HEK293 (cell line): ENCODE results near the gene BORCS6.

Experiments
- BCL6B ChIP-seq: fragments of 450-650 bp; formaldehyde crosslinking; IDR thresholded peaks from 2 replicates; pipeline ENCODE4 v1.5.1; 2017; ENCODE audit warnings: missing biosample characterization, missing genetic modification characterization
- CTCF ChIP-seq: fragments of 450-650 bp; formaldehyde crosslinking; IDR thresholded peaks from 2 replicates; pipeline ENCODE4 v1.5.1; 2016; ENCODE audit warnings: missing biosample characterization, missing genetic modification characterization
- FEZF1 ChIP-seq: fragments of 450-650 bp; formaldehyde crosslinking; IDR thresholded peaks from 2 replicates; pipeline ENCODE4 v1.5.1; 2016; ENCODE audit warnings: missing biosample characterization, missing genetic modification characterization
- GLI4 ChIP-seq: fragments of 450-650 bp; formaldehyde crosslinking; IDR thresholded peaks from 2 replicates; pipeline ENCODE4 v1.5.1; 2016; ENCODE audit warnings: missing biosample characterization, missing genetic modification characterization
- GLIS2 ChIP-seq: fragments of 450-650 bp; formaldehyde crosslinking; IDR thresholded peaks from 2 replicates; pipeline ENCODE4 v1.5.1; 2016; ENCODE audit warnings: missing biosample characterization, missing genetic modification characterization
- HOXA7 ChIP-seq: sonication (generic); formaldehyde crosslinking; IDR thresholded peaks from 2 replicates; pipeline ENCODE4 v1.8.1; 2022; ENCODE audit warnings: missing genetic modification reagents, borderline replicate concordance
- KLF17 ChIP-seq: fragments of 450-650 bp; formaldehyde crosslinking; IDR thresholded peaks from 2 replicates; pipeline ENCODE4 v1.5.1; 2016; ENCODE audit warnings: missing biosample characterization, missing genetic modification characterization
- REPIN1 ChIP-seq: fragments of 450-650 bp; formaldehyde crosslinking; IDR thresholded peaks from 2 replicates; pipeline ENCODE4 v1.5.1; 2017; ENCODE audit warnings: missing biosample characterization, missing genetic modification characterization, low read depth
- SP2 ChIP-seq: fragments of 450-650 bp; formaldehyde crosslinking; IDR thresholded peaks from 2 replicates; pipeline ENCODE4 v1.5.1; 2016; ENCODE audit warnings: missing biosample characterization, missing genetic modification characterization
- ZBTB11 ChIP-seq: fragments of 450-650 bp; formaldehyde crosslinking; conservative IDR thresholded peaks from 2 replicates; pipeline ENCODE4 v1.5.1; 2016; ENCODE audit warnings: low read depth, missing biosample characterization, missing genetic modification characterization
- ZBTB17 ChIP-seq: fragments of 450-650 bp; formaldehyde crosslinking; IDR thresholded peaks from 2 replicates; pipeline ENCODE4 v1.5.1; 2016; ENCODE audit warnings: missing biosample characterization, missing genetic modification characterization
- ZNF169 ChIP-seq: fragments of 450-650 bp; formaldehyde crosslinking; IDR thresholded peaks from 2 replicates; pipeline ENCODE4 v1.5.1; 2016; ENCODE audit warnings: missing biosample characterization, missing genetic modification characterization
- ZNF223 ChIP-seq: fragments of 450-650 bp; formaldehyde crosslinking; IDR thresholded peaks from 2 replicates; pipeline ENCODE4 v1.5.1; 2016; ENCODE audit warnings: missing biosample characterization, missing genetic modification characterization
- ZNF335 ChIP-seq: fragments of 450-650 bp; formaldehyde crosslinking; conservative IDR thresholded peaks from 2 replicates; pipeline ENCODE4 v1.5.1; 2016; ENCODE audit warnings: missing biosample characterization, missing genetic modification characterization
- ZNF354C ChIP-seq: fragments of 450-650 bp; formaldehyde crosslinking; IDR thresholded peaks from 2 replicates; pipeline ENCODE4 v1.5.1; 2016; ENCODE audit warnings: missing biosample characterization, missing genetic modification characterization, low read depth, borderline replicate concordance
- ZNF366 ChIP-seq: fragments of 450-650 bp; formaldehyde crosslinking; conservative IDR thresholded peaks from 2 replicates; pipeline ENCODE4 v1.5.1; 2016; ENCODE audit warnings: missing biosample characterization, missing genetic modification characterization
- ZNF391 ChIP-seq: fragments of 450-650 bp; formaldehyde crosslinking; IDR thresholded peaks from 2 replicates; pipeline ENCODE4 v1.5.1; 2016; ENCODE audit warnings: low read depth, missing biosample characterization, missing genetic modification characterization, borderline replicate concordance
- ZNF398 ChIP-seq: fragments of 450-650 bp; formaldehyde crosslinking; IDR thresholded peaks from 2 replicates; pipeline ENCODE4 v1.5.1; 2017; ENCODE audit warnings: missing biosample characterization, missing genetic modification characterization
- ZNF501 ChIP-seq: fragments of 450-650 bp; formaldehyde crosslinking; IDR thresholded peaks from 2 replicates; pipeline ENCODE4 v1.5.1; 2016; ENCODE audit warnings: missing biosample characterization, missing genetic modification characterization
- ZNF580 ChIP-seq: fragments of 450-650 bp; formaldehyde crosslinking; IDR thresholded peaks from 2 replicates; pipeline ENCODE4 v1.5.1; 2016; ENCODE audit warnings: missing biosample characterization, missing genetic modification characterization
- ZNF585B ChIP-seq: fragments of 450-650 bp; formaldehyde crosslinking; IDR thresholded peaks from 2 replicates; pipeline ENCODE4 v1.5.1; 2016; ENCODE audit warnings: missing biosample characterization, missing genetic modification characterization
- ZNF596 ChIP-seq: fragments of 450-650 bp; IDR thresholded peaks from 2 replicates; pipeline ENCODE4 v1.5.0; 2018; ENCODE audit warnings: missing biosample characterization, mild to moderate bottlenecking, missing genetic modification characterization, moderate library complexity
- ZNF621 ChIP-seq: fragments of 450-650 bp; formaldehyde crosslinking; IDR thresholded peaks from 2 replicates; pipeline ENCODE4 v1.5.1; 2017; ENCODE audit warnings: missing biosample characterization, missing genetic modification characterization
- ZNF76 ChIP-seq: fragments of 450-650 bp; formaldehyde crosslinking; IDR thresholded peaks from 2 replicates; pipeline ENCODE4; 2016; ENCODE audit warnings: low read depth, missing biosample characterization, missing genetic modification characterization, borderline replicate concordance
- ZNF776 ChIP-seq: fragments of 450-650 bp; formaldehyde crosslinking; IDR thresholded peaks from 2 replicates; pipeline ENCODE4 v1.5.0; 2017; ENCODE audit warnings: missing biosample characterization, missing genetic modification characterization, borderline replicate concordance
- ZNF791 ChIP-seq: fragments of 450-650 bp; formaldehyde crosslinking; IDR thresholded peaks from 2 replicates; pipeline ENCODE4 v1.5.1; 2016; ENCODE audit warnings: missing biosample characterization, missing genetic modification characterization
- ZSCAN16 ChIP-seq: fragments of 450-650 bp; formaldehyde crosslinking; IDR thresholded peaks from 2 replicates; pipeline ENCODE4 v1.5.1; 2016; ENCODE audit warnings: missing biosample characterization, missing genetic modification characterization
- ZSCAN5A ChIP-seq: fragments of 450-650 bp; formaldehyde crosslinking; IDR thresholded peaks from 2 replicates; pipeline ENCODE4 v1.5.1; 2016; ENCODE audit warnings: missing biosample characterization, missing genetic modification characterization

BORCS6 gene

GRCh38 chr17:8220783-8221662 is 31.0 kb upstream of the BORCS6 start (continued):
- TF ChIP-seq ZSCAN5A (tag by site-specific recombination) (peak; percentile 21; the same call in 1 of the 2 replicates), ZNF621 (tag by site-specific recombination) (no peak), REPIN1 (tag by site-specific recombination) (no peak), ZNF169 (no peak), GLIS2 (tag by site-specific recombination) (peak; percentile 68), ZNF391 (tag by site-specific recombination) (peak; percentile 68; the same call in 1 of the 2 replicates), SP2 (tag by site-specific recombination) (peak; percentile 26; the same call in 1 of the 2 replicates), FEZF1 (peak; percentile 25; the same call in 1 of the 2 replicates), BCL6B (tag by site-specific recombination) (0 out of 2 replicates have a peak, but pooled peaks have one; percentile 40), ZNF776 (tag by site-specific recombination) (no peak), ZNF791 (tag by site-specific recombination) (no peak), ZNF398 (no peak), HOXA7 (CRISPR knock-in tag) (no peak), ZBTB11 (tag by site-specific recombination) (peak; percentile 43), ZNF354C (no peak), ZNF223 (tag by site-specific recombination) (no peak), ZNF335 (tag by site-specific recombination) (peak; percentile 23), ZBTB17 (tag by site-specific recombination) (peak; percentile 90), ZNF76 (peak; percentile 36; the same call in 1 of the 2 replicates), ZNF585B (tag by site-specific recombination) (no peak), KLF17 (tag by site-specific recombination) (peak; percentile 90), ZNF580 (tag by site-specific recombination) (peak; percentile 90), ZNF366 (tag by site-specific recombination) (peak; percentile 10; the same call in 1 of the 2 replicates), ZNF596 (tag by site-specific recombination) (peak; percentile 56; the same call in 1 of the 2 replicates), CTCF (tag by site-specific recombination) (peak; percentile 79), GLI4 (tag by site-specific recombination) (peak; percentile 64; the same call in 1 of the 2 replicates), ZNF501 (tag by site-specific recombination) (peak; percentile 37), ZSCAN16 (tag by site-specific recombination) (peak; percentile 28; the same call in 1 of the 2 replicates)
